PC-9 (cell line): ENCODE measurements around the gene SLFN12. TPM values are rescaled to one million over a fixed set of nuclear protein-coding genes. Genes with fewer than 3 reads are reported as not detected.

ENCODE experiments used
- BruUV-seq: library from RNA; stranded (reverse); fragments of 400-500 nt; replicated peaks from 2 replicates; lab custom pipeline; 2021; lab: Mats Ljungman, UMichigan
- CTCF ChIA-PET: fragments of 300-600 bp; sonication (Branson Sonifier 250); formaldehyde crosslinking; loops from one replicate; lab custom pipeline; 2022; ENCODE audit warnings: antibody characterized with exemption; lab: Charles Lee
- POLR2A ChIA-PET: fragments of 300-600 bp; sonication (Branson Sonifier 250); formaldehyde crosslinking; loops from one replicate; lab custom pipeline; 2022; ENCODE audit warnings: antibody characterized with exemption; ENCODE audit not compliant: unreplicated experiment; lab: Charles Lee
- DNase-seq, 2 experiments: peaks; one replicate each; pipeline versions ENCODE4 v3.0.0 to v3.0.0-alpha.2; 2015 to 2022; ENCODE audit warnings: mixed read lengths in 1 of 2
- H2AFZ ChIP-seq: fragments of 200-600 bp; sonication (generic); 2 replicates; pipeline ENCODE4 v1.8.1; 2017; ENCODE audit warnings: antibody characterized with exemption
- H3F3A ChIP-seq: fragments of 200-600 bp; sonication (generic); 2 replicates; pipeline ENCODE4 v1.8.1; 2017; ENCODE audit warnings: antibody characterized with exemption, mild to moderate bottlenecking, low read depth; ENCODE audit not compliant: insufficient read depth
- H3K27ac ChIP-seq: fragments of 200-600 bp; sonication (generic); 2 replicates; pipeline ENCODE4 v1.6.1; 2016; ENCODE audit warnings: mixed run types
- H3K27me3 ChIP-seq: fragments of 200-600 bp; sonication (generic); 2 replicates; pipeline ENCODE4 v1.6.1; 2016; ENCODE audit warnings: low read depth, mixed run types; ENCODE audit not compliant: insufficient read depth
- H3K36me3 ChIP-seq: fragments of 200-600 bp; sonication (generic); 2 replicates; pipeline ENCODE4 v1.6.1; 2016; ENCODE audit warnings: low read depth, mixed run types
- H3K4me1 ChIP-seq: fragments of 200-600 bp; sonication (generic); replicated peaks from 2 replicates; pipeline ENCODE4 v1.6.1; 2016; ENCODE audit warnings: mixed run types; ENCODE audit not compliant: insufficient read depth
- H3K4me2 ChIP-seq: fragments of 200-600 bp; sonication (generic); 2 replicates; pipeline ENCODE4 v1.6.1; 2017; ENCODE audit warnings: mixed run types
- H3K4me3 ChIP-seq: fragments of 200-600 bp; sonication (generic); 2 replicates; pipeline ENCODE4 v1.6.1; 2016; ENCODE audit warnings: mixed run types
- H3K79me2 ChIP-seq: fragments of 200-600 bp; sonication (generic); 2 replicates; pipeline ENCODE4 v1.6.1; 2017; ENCODE audit warnings: low read depth, mixed run types
- H3K9me2 ChIP-seq: fragments of 200-600 bp; sonication (generic); 2 replicates; pipeline ENCODE4 v1.8.1; 2017; ENCODE audit warnings: mild to moderate bottlenecking; ENCODE audit not compliant: insufficient read depth
- H3K9me3 ChIP-seq: fragments of 200-600 bp; sonication (generic); 2 replicates; pipeline ENCODE4 v1.8.1; 2016; ENCODE audit warnings: low read depth; ENCODE audit not compliant: insufficient read depth
- H4K20me1 ChIP-seq: fragments of 200-600 bp; sonication (generic); 2 replicates; pipeline ENCODE4 v1.8.1; 2017; ENCODE audit not compliant: insufficient read depth
- EZH2 ChIP-seq: fragments of 200-600 bp; sonication (generic); IDR thresholded peaks from 2 replicates; pipeline ENCODE4 v1.8.0; 2017; ENCODE audit warnings: antibody characterized with exemption, low read depth
- intact Hi-C: fragments of 100-400 bp; cut with micrococcal nuclease; formaldehyde crosslinking; loops from one replicate; pipeline ENCODE4 v1.10.0; 2022; ENCODE audit not compliant: unreplicated experiment
- total RNA-seq: library from RNA; stranded (reverse); gene quantifications from 2 replicates; pipeline ENCODE4 v1.2.3, GENCODE V29; 2021
- TF ChIP-seq, protein P1 (sequence below): fragments of 200-600 bp; sonication (generic); conservative IDR thresholded peaks from 2 replicates; pipeline ENCODE4 v1.6.1; 2017; ENCODE audit warnings: mixed run types, antibody characterized with exemption, mild to moderate bottlenecking, moderate library complexity

The SLFN12 gene
- total RNA-seq, 1 experiment from 2014 or later: 14.3 TPM

DNA sequence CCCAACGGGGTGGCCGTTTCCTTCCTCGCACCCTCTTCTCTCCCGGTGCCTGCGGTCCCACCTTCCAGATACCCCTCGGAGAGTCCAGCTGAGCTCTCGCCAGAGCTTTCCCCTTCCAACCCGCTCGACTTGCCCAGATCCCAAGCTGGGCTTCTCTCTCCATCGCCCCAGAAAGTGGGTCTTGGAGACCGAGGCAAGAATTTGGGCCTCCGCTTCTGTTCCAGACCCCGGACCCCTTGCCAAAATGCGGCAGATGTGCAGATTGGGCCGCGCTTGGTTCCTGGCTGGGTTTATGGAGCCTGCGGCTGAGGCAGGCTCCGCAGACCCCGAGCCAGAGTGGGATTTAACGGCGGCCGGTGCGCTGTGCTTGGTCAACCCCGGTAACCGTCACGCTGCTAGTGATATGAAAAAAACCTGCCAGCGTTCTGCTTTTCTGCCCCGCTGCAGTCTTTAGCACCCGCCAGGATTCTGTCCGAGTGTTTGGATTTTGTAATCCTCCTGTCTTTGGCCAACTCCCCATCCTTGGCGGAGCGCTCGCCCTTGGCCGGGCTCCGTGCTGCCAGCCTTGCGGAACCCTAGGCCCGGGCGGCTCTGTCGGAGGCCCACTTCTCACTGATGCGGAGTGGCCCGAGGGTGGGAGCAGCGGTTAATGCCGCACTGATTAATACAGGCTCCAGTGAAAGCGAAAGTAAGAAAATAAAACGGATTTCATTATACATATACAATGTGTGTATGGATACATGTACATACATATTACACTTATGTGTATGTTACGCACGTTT, 58.1 kb downstream of the SLFN12 start:
- H3F3A ChIP-seq: no peaks in the 10 kb centered on the region
- H3K9me3 ChIP-seq: no peaks in the 10 kb centered on the region
- no peak for DNase-seq
- H3K27me3 ChIP-seq: peaks cover 49% of the 10 kb centered on the region
- peak overlapping the region; percentile 54 for H2AFZ ChIP-seq
- no peak overlapping the region for H3K27ac ChIP-seq
- H3K36me3 ChIP-seq: no peaks in the 10 kb centered on the region
- no peaks in the 10 kb centered on the region for H3K9me2 ChIP-seq
- peak overlapping the region; percentile 57 for H3K4me3 ChIP-seq
- POLR2A ChIA-PET: no interaction called here
- intact Hi-C loops: loop anchor here (10.0 kb wide), 2 partner anchors 79 to 91 kb away; no protein-coding TSS in a partner anchor
- no peaks in the 10 kb centered on the region for H3K79me2 ChIP-seq
- peak overlapping the region; percentile 78 for H3K4me2 ChIP-seq
- BruUV-seq: no TSS peak
- H4K20me1 ChIP-seq: no peaks in the 10 kb centered on the region
- peaks cover 15% of the 10 kb centered on the region; the same call in 1 of the 2 replicates for H3K4me1 ChIP-seq
- CTCF ChIA-PET: no interaction called here
- TF ChIP-seq EZH2: 0 out of 2 replicates have a peak, but pooled peaks have one; percentile 18
- TF ChIP-seq, protein P1, sequence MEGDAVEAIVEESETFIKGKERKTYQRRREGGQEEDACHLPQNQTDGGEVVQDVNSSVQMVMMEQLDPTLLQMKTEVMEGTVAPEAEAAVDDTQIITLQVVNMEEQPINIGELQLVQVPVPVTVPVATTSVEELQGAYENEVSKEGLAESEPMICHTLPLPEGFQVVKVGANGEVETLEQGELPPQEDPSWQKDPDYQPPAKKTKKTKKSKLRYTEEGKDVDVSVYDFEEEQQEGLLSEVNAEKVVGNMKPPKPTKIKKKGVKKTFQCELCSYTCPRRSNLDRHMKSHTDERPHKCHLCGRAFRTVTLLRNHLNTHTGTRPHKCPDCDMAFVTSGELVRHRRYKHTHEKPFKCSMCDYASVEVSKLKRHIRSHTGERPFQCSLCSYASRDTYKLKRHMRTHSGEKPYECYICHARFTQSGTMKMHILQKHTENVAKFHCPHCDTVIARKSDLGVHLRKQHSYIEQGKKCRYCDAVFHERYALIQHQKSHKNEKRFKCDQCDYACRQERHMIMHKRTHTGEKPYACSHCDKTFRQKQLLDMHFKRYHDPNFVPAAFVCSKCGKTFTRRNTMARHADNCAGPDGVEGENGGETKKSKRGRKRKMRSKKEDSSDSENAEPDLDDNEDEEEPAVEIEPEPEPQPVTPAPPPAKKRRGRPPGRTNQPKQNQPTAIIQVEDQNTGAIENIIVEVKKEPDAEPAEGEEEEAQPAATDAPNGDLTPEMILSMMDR: no peak

DNA sequence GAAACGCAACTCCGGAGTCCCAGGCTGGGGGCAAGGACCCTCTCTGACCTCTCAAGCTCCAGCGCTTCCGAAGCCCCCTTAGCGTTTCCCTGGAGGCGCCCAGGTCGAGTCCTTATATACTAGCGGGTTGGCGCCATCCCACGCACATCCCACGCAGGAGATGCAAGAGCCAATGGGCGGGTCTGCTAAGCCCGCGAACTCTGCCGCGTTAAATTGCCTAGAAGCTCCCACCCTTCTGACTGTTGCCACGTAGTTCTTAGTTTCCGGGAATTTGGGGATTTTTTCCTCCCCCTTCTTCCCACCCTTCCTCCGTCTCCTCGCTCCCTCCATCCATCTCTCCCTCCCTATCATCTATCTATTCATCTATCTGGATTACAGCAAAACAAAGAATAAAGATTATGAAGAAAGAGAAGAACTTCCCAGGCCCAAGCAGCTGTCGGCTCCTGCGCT, 58.7 kb downstream of the SLFN12 start, which contains the start of gene SLFN11:
TSS of gene SLFN11 (minus strand) at position 88 of the 450 bp plus-strand sequence. CDS start 9,814 bp downstream, outside the sequence.
- ChIA-PET POLR2A (no interaction called here), CTCF (no interaction called here)
- no peaks in the 10 kb centered on the region for H4K20me1 ChIP-seq
- H3K27me3 ChIP-seq: peaks cover 50% of the 10 kb centered on the region
- H3K36me3 ChIP-seq: no peaks in the 10 kb centered on the region
- H2AFZ ChIP-seq: peak within 1 kb of the TSS; percentile 54
- H3K9me3 ChIP-seq: no peaks in the 10 kb centered on the region
- intact Hi-C loops: loop anchor here (10.0 kb wide), 2 partner anchors 79 to 91 kb away; no protein-coding TSS in a partner anchor
- TF ChIP-seq, protein P1: no peak
- TF ChIP-seq EZH2: no peak
- DNase-seq: no peak
- no peaks in the 10 kb centered on the region for H3K79me2 ChIP-seq
- H3K27ac ChIP-seq: no peak within 1 kb of the TSS
- H3F3A ChIP-seq: no peaks in the 10 kb centered on the region
- no TSS peak for BruUV-seq
- peaks cover 15% of the 10 kb centered on the region; the same call in 1 of the 2 replicates for H3K4me1 ChIP-seq
- H3K4me2 ChIP-seq: peak within 1 kb of the TSS; percentile 78
- H3K9me2 ChIP-seq: no peaks in the 10 kb centered on the region
- H3K4me3 ChIP-seq: peak within 1 kb of the TSS; percentile 57

DNA sequence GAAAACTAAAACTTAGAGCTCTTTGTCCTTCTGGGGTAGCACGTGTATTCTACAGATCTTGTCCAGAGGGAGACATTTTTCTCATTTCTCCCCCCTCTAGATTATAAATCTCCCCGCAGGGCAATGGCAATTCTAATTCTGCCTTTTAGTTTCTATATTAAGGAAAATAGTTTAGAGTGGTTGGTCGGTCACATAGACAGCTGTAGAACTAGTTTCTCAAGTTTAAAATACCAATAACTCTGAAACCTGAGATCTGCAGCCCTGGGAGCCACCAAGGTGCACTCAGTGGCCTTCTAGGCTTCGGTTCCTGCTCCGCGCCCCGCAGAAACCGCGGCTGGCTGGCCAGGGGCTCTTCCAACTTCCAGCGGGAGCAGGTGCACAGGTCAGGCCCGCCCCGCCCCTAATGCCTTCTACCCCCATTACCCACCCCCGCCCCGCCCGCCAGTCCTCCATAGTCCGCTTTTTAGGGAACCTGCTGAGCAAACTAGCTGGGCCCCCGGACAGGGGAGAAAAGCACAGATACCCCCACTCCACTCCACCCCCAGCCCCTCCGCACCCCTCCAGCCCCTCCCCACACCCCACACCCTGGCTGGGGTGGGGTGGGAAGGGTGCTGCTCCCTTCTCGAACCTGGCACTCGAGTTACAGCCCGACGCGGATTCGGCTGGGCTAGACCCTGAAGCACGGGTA, 59.3 kb downstream of the SLFN12 start:
- peak; percentile 27 to 67 for DNase-seq
- BruUV-seq: no TSS peak
- Histone ChIP-seq H3F3A (no peaks in the 10 kb centered on the region), H2AFZ (no peak overlapping the region), H4K20me1 (no peaks in the 10 kb centered on the region), H3K9me3 (no peaks in the 10 kb centered on the region), H3K27me3 (peaks cover 53% of the 10 kb centered on the region), H3K4me1 (peaks cover 15% of the 10 kb centered on the region; the same call in 1 of the 2 replicates), H3K9me2 (no peaks in the 10 kb centered on the region), H3K4me3 (no peak overlapping the region), H3K27ac (no peak overlapping the region), H3K36me3 (no peaks in the 10 kb centered on the region), H3K79me2 (no peaks in the 10 kb centered on the region), H3K4me2 (peak overlapping the region; percentile 78)
- intact Hi-C loops: loop anchor here (10.0 kb wide), 2 partner anchors 78 to 92 kb away; no protein-coding TSS in a partner anchor
- no peak for TF ChIP-seq EZH2
- TF ChIP-seq, protein P1: no peak
- ChIA-PET POLR2A (no interaction called here), CTCF (no interaction called here)
